Transverse colon (tissue), 4 donors: ENCODE results near the gene TNFRSF18. TPM values are rescaled to one million over a fixed set of nuclear protein-coding genes. Genes with fewer than 3 reads are reported as not detected.

Source experiments
- DNase-seq: peaks from one replicate; pipeline ENCODE4 v3.0.0-alpha.2; 2019
- H3K27ac ChIP-seq, 4 donors: fragments of 200-600 bp; sonication (generic); 2 replicates each; pipeline ENCODE4 v1.5.1; 2016 to 2018; ENCODE audit warnings: inconsistent platforms in 4 of 4
- H3K27me3 ChIP-seq: fragments of 200-600 bp; sonication (generic); 2 replicates; pipeline ENCODE4 v1.5.1; 2017; ENCODE audit warnings: inconsistent platforms
- H3K36me3 ChIP-seq, 4 donors: fragments of 200-600 bp; sonication (generic); 2 replicates each; pipeline ENCODE4 v1.5.1; 2017 to 2019; ENCODE audit warnings: inconsistent platforms in 4 of 4
- H3K4me1 ChIP-seq, 4 donors: fragments of 200-600 bp; sonication (generic); 2 replicates each; pipeline ENCODE4 v1.5.1; 2017 to 2020; ENCODE audit warnings: inconsistent platforms in 4 of 4
- H3K4me3 ChIP-seq, 4 donors: fragments of 200-600 bp; sonication (generic); 1 replicate in 1 of 4; 2 replicates in 3 of 4; pipeline versions ENCODE4 v1.5.1 to v1.6.1; 2017 to 2019; ENCODE audit warnings: inconsistent platforms in 4 of 4
- H3K9me3 ChIP-seq, 2 donors: fragments of 200-600 bp; sonication (generic); 2 replicates each; pipeline ENCODE4 v1.5.1; 2017 to 2019; ENCODE audit warnings: inconsistent platforms in 2 of 2
- EP300 ChIP-seq: sonication (generic); formaldehyde crosslinking; IDR thresholded peaks from one replicate; pipeline ENCODE4 v1.6.1; 2017; ENCODE audit warnings: antibody characterized with exemption, low read depth
- POLR2A ChIP-seq: fragments of 450-650 bp; IDR thresholded peaks from one replicate; pipeline ENCODE4 v1.6.1; 2016; ENCODE audit warnings: antibody characterized with exemption, mild to moderate bottlenecking, moderate library complexity
- POLR2AphosphoS5 ChIP-seq, 3 donors: sonication (generic); formaldehyde crosslinking; IDR thresholded peaks; one replicate each; pipeline ENCODE4 v1.6.1; 2016; ENCODE audit warnings: antibody characterized with exemption in 3 of 3
- WGBS, 2 donors: methylation state at CpG; one replicate each; pipeline ENCODE4 v1.1.5; 2018; ENCODE audit warnings: low coverage in 1 of 2; 5-methylcytosine and 5-hydroxymethylcytosine counted together
- in situ Hi-C, 4 donors: fragments of 200-750 bp; cut with MboI; loops; one replicate each; pipeline versions ENCODE4 v1.15.0 to v1.15.1; 2017; ENCODE audit warnings: low sequenced_read_pairs in 3 of 4, low pct_ligation_motif_present in 1 of 4, low pct_unique_long_range_greater_than_20kb in 1 of 4
- intact Hi-C: fragments of 100-400 bp; cut with DNase I; formaldehyde crosslinking; loops from one replicate; pipeline ENCODE4 v1.15.1; 2023; ENCODE audit warnings: low total_unique reads
- total RNA-seq, 4 donors: library from RNA; depleted of rRNA; stranded (reverse); fragments of >200 nt; gene quantifications; one replicate each; pipeline ENCODE4 v1.1.0, GENCODE V29; 2016
- TF ChIP-seq, protein P1 (sequence below), 5 experiments: fragments of 200-600 bp in 3 of 5; fragments of 450-650 bp in 2 of 5; sonication (generic) in 3 of 5; IDR thresholded peaks; 1 replicate in 2 of 5; 2 replicates in 3 of 5; pipeline ENCODE4 v1.5.1; 2016 to 2017; ENCODE audit warnings: antibody characterized with exemption in 5 of 5, inconsistent platforms in 3 of 5, mild to moderate bottlenecking in 2 of 5, moderate library complexity in 1 of 5

The TNFRSF18 gene
- total RNA-seq, 4 donors from 2014 or later: 3.3 to 7.9 TPM; not detected in 2

DNA sequence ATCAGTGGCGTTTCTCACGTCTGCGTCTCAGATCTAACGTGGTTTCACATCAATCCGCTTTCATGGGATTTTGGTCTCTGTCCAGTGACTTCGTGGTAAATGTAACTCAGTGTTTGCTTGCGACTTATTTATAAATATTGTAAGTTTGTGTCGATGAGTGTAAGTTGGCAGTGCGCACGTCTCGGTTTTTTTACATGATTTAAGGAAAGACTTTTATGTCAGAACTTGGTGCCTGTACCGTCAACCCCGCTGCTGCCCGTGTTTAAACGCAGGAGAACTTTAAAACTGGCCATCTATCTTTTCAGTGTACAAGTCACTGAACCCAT lies 27.1 kb upstream of the TNFRSF18 start:
- WGBS, 2 donors: 95 to 97% methylated on average over 14 to 15 of the region's 15 CpGs
- Histone ChIP-seq H3K9me3 (no peaks in the 10 kb centered on the region), H3K4me3 (no peak overlapping the region), H3K36me3 (no peaks in the 10 kb centered on the region), H3K27ac (no peak overlapping the region), H3K27me3 (peaks cover 24% of the 10 kb centered on the region), H3K4me1 (peaks cover 24 to 52% (median 47%) of the 10 kb centered on the region in 4 donors)
- intact Hi-C loops: no loop called here
- DNase-seq: no peak
- in situ Hi-C loops: no loop called here
- TF ChIP-seq, protein P1, sequence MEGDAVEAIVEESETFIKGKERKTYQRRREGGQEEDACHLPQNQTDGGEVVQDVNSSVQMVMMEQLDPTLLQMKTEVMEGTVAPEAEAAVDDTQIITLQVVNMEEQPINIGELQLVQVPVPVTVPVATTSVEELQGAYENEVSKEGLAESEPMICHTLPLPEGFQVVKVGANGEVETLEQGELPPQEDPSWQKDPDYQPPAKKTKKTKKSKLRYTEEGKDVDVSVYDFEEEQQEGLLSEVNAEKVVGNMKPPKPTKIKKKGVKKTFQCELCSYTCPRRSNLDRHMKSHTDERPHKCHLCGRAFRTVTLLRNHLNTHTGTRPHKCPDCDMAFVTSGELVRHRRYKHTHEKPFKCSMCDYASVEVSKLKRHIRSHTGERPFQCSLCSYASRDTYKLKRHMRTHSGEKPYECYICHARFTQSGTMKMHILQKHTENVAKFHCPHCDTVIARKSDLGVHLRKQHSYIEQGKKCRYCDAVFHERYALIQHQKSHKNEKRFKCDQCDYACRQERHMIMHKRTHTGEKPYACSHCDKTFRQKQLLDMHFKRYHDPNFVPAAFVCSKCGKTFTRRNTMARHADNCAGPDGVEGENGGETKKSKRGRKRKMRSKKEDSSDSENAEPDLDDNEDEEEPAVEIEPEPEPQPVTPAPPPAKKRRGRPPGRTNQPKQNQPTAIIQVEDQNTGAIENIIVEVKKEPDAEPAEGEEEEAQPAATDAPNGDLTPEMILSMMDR (IDR thresholded peaks at IDR 0.05): no peak
- TF ChIP-seq EP300: no peak

DNA sequence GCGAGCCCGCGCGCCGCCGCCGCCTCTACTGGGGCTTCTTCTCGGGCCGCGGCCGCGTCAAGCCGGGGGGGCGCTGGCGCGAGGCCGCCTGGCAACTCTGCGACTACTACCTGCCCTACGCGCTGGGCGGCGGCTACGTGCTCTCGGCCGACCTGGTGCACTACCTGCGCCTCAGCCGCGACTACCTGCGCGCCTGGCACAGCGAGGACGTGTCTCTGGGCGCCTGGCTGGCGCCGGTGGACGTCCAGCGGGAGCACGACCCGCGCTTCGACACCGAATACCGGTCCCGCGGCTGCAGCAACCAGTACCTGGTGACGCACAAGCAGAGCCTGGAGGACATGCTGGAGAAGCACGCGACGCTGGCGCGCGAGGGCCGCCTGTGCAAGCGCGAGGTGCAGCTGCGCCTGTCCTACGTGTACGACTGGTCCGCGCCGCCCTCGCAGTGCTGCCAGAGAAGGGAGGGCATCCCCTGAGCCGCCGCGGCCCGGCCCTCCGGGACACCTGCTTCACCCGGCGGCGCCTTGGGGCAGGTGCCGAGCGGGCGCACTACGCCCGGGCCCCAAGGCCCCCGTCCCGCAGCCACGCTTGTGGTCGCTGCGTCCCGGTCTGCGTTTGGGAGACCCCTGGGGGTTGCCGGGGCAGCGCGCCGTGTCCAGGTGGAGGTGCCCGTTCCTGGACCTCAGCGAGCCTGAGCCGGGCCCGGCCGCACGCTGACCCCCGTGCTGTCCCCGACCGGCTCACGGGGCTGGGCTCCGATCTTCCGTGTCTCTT lies 26.6 kb upstream of the TNFRSF18 start:
- 88 to 100% methylated on average over 5 to 96 of the region's 98 CpGs for WGBS, 2 donors
- H3K27ac ChIP-seq: peak overlapping the region in 1 of 4 donors; percentile 9
- TF ChIP-seq, protein P1 (IDR thresholded peaks at IDR 0.05): no peak
- no peak for TF ChIP-seq EP300
- no peak for TF ChIP-seq POLR2A
- TF ChIP-seq POLR2AphosphoS5 (IDR thresholded peaks at IDR 0.05): no peak
- H3K27me3 ChIP-seq: peaks cover 19% of the 10 kb centered on the region
- intact Hi-C loops (no loop called here), in situ Hi-C loops (no loop called here)
- peaks cover 22 to 46% (median 43%) of the 10 kb centered on the region in 4 donors for H3K4me1 ChIP-seq
- peaks cover 0 to 4% (median 0%) of the 10 kb centered on the region in 4 donors for H3K36me3 ChIP-seq
- no peak for DNase-seq
- peak overlapping the region in 3 of 4 donors; percentile 24 to 40 (median 32) for H3K4me3 ChIP-seq
- no peaks in the 10 kb centered on the region for H3K9me3 ChIP-seq

DNA sequence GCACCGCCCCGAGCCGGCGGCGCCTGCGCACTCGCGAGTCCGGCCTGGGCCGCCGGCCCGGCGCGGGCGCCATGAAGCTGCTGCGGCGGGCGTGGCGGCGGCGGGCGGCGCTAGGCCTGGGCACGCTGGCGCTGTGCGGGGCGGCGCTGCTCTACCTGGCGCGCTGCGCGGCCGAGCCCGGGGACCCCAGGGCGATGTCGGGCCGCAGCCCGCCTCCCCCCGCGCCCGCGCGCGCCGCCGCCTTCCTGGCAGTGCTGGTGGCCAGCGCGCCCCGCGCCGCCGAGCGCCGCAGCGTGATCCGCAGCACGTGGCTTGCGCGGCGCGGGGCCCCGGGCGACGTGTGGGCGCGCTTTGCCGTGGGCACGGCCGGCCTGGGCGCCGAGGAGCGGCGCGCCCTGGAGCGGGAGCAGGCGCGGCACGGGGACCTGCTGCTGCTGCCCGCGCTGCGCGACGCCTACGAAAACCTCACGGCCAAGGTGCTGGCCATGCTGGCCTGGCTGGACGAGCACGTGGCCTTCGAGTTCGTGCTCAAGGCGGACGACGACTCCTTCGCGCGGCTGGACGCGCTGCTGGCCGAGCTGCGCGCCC lies 25.9 kb upstream of the TNFRSF18 start, which contains the start of gene B3GALT6:
B3GALT6 (plus strand) TSS at position 30 of the 588 bp plus-strand sequence; CDS start at position 72, 42 bp downstream.
- H3K36me3 ChIP-seq: peaks cover 0 to 9% (median 0%) of the 10 kb centered on the region in 4 donors

More for the DNA sequence above, 25.9 kb upstream of the TNFRSF18 start, which contains the start of gene B3GALT6:
- peaks cover 12% of the 10 kb centered on the region for H3K27me3 ChIP-seq
- intact Hi-C loops (no loop called here), in situ Hi-C loops (no loop called here)
- no peak for DNase-seq
- no peaks in the 10 kb centered on the region for H3K9me3 ChIP-seq
- 17% methylated on average over 48 of the region's 100 CpGs; no CpG with 5 or more reads in 1 of the 2 donors for WGBS, 2 donors
- peak within 1 kb of the TSS; percentile 97 to 98 (median 98) for H3K27ac ChIP-seq
- peaks cover 19 to 40% (median 36%) of the 10 kb centered on the region in 4 donors for H3K4me1 ChIP-seq
- H3K4me3 ChIP-seq: peak within 1 kb of the TSS; percentile 87 to 100 (median 98)
- TF ChIP-seq POLR2AphosphoS5 (IDR thresholded peaks at IDR 0.05) (no peak), POLR2A (no peak), EP300 (no peak)
- TF ChIP-seq, protein P1 (IDR thresholded peaks at IDR 0.05): no peak
